ENCODE results near the gene RENBP. TPM values are rescaled to one million over a fixed set of nuclear protein-coding genes. Genes with fewer than 3 reads are reported as not detected.

The RENBP gene
- total RNA-seq, 1 donor from 2014 or later = 30.3 TPM

DNA sequence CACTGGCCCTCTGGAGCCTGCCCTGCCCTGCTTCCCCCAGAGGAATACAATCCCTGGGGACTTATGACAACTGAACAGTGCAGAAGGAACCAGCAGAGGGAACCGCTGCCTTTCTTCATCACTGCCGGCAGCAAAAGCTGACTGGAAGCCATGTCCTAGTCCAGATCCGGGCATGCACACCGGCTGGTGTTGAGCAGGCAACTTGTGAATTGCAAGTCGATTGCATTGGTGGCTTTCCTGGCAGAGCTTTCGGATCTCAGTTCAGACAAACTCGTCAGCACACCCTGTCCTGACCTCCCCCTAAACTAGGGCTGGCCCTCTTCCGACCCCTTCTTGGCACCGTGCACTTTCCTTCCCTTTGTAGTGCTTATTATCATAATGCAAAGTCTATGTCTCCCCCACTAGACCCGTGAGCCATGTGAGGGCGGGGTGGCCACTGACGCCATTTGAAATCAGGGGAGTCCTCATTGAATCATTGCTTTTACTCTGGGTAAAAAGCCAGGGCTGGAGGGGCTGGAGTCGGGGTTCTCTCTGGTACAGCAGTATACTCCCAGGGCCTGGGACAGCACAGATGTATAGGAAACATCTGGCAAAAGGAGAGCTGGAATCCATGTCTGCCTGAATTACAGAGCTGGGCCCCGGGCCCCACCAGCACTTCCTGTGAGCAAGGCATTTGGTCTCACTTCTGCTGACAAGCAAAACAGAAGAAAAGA, 20.1 kb downstream of the RENBP start:
- intact Hi-C loops (cut with micrococcal nuclease) = loop anchor here (1.0 to 10.0 kb wide), 4 partner anchors 23 to 790 kb away; partner anchors contain the start of genes IDH3G and SSR4

- intact Hi-C loops (cut with micrococcal nuclease) = loop anchor here (10.0 kb wide), 1 partner anchor 792 kb away; no protein-coding TSS in a partner anchor
Measured at GRCh38 chrX:153922932-153923857, 21.2 kb downstream of the RENBP start.

- intact Hi-C loops (cut with micrococcal nuclease) = loop anchor here (10.0 kb wide), 1 partner anchor 793 kb away; no protein-coding TSS in a partner anchor
Measured at GRCh38 chrX:153921511-153922446, 22.7 kb downstream of the RENBP start.

DNA sequence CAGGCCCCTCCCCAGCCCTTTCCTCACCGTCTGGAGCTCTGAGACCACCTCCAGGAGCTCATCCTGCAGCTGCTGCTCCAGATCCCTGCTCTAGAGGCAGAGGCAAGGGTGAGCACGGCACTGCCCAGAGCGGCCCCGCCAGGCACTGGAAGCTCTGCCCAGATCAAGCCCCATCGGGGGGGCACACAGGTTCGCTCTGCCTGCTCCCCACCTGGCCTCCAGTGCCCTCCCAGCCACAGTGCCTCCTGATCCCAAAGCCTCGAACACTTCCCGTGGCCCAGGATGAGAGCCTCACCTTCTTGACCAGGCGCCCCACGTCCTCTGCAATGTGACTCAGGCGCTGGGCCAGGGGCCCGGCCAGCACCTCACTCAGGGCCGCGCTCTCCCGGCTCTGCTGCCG, 23.4 kb downstream of the RENBP start:
- intact Hi-C loops (cut with micrococcal nuclease) = loop anchor here (10.0 kb wide), 1 partner anchor 794 kb away; no protein-coding TSS in a partner anchor

DNA sequence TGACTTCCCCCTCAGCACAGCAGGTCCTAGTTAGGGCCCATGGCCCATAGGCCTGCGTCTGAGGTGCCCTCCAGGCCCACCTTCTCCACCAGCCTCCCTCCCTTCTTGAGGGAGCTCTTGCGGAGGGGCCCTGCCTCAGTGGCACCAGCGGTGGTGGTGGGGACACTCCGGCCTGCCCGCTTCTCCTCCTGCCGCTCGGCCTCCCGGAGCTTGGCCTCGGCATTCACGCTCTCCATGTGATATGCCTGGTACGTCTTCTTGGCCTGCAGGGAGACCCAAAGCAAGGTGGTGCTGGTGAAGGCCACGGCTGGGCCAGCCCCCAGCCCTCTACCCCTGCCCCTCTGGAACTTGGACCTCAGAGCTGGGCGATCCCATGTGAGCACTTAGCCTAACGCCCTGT, 23.9 kb downstream of the RENBP start:
- intact Hi-C loops (cut with micrococcal nuclease) = loop anchor here (10.0 kb wide), 1 partner anchor 794 kb away; no protein-coding TSS in a partner anchor

DNA sequence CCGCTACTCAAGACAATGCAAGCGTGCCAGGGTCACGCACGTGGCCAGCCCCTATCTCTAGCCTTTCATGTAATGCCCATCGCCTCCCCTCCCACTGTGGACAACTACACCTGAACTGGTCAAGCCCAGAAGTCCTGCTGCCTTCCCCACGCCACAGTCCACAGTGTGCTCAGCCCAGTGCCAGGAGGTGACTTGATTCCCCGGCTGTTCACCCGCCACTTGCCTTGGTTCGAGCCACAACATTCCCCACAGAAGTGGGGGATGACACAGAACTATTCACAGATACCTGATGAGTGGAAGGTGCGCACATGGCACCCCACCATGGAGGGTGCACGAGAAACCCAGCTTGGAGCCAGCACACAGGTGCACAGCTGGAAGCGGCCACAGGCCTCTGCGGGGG, 25.2 kb downstream of the RENBP start:
- intact Hi-C loops (cut with micrococcal nuclease) = no loop called here

- intact Hi-C loops (cut with micrococcal nuclease) = no loop called here
Measured at GRCh38 chrX:153917869-153918268, 26.6 kb downstream of the RENBP start.

GRCh38 chrX:153913701-153914100, 30.7 kb downstream of the RENBP start:
- intact Hi-C loops (cut with micrococcal nuclease) = no loop called here

- intact Hi-C loops (cut with micrococcal nuclease) = no loop called here
Measured at GRCh38 chrX:153913211-153913610, 31.2 kb downstream of the RENBP start.

DNA sequence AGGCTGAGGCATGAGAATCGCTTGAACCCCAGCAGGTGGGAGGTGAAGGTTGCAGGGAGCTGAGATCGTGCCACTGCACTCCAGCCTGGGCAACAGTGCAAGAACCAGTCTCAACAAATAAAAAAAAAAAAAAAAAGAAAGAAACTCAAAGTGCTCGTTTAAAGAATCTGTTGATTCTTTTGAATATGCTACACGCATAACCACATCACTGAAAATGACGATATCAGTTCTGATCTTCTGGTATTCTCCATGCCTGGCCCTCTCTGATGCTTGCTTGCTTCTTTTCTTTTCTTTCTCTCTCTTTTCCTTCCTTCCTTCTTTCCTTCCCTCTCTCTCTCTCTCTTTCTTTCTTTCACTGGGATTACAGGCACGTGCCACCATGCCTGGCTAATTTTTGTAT, 32.6 kb downstream of the RENBP start:
- intact Hi-C loops (cut with micrococcal nuclease) = no loop called here

DNA sequence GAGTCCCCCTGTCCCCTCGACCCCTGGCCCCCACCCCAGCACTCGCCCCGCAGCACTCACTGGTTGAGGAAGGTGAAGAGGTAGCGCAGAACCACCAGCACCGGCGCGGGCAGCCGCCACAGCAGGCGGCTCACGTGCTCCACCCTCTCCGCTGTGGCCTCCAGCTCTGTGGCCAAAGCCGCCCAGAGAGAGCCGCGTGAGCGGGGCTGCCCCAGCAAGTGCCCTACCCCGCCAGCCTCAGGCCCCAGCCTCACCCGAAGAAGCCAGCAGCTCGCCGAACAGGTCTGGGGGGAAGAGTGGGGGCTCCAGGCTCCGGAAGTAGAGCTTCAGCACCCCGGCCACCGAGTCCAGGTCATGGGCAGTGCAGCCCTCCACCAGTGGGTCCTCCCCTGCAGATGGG, 34.0 kb downstream of the RENBP start:
- intact Hi-C loops (cut with micrococcal nuclease) = no loop called here

DNA sequence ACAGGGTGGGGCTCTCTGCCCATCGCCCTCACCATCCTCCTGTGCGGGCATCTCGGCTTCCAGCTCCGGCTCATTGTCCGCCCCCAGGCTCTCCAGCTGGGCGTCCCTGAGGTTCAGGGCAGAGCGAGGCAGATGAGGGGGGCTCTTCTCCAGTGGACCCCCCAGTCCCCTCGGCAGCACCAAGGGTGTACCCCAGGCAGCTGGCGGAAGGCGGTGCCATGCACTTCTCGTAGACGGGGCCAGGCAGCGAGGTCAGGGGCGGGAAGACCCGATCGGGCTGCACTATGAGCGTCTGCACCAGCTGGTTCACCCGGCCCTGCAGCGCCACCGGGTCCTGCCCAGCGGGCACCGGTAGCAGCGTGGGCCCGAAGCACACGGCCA, 34.5 kb downstream of the RENBP start:
- intact Hi-C loops (cut with micrococcal nuclease) = no loop called here

DNA sequence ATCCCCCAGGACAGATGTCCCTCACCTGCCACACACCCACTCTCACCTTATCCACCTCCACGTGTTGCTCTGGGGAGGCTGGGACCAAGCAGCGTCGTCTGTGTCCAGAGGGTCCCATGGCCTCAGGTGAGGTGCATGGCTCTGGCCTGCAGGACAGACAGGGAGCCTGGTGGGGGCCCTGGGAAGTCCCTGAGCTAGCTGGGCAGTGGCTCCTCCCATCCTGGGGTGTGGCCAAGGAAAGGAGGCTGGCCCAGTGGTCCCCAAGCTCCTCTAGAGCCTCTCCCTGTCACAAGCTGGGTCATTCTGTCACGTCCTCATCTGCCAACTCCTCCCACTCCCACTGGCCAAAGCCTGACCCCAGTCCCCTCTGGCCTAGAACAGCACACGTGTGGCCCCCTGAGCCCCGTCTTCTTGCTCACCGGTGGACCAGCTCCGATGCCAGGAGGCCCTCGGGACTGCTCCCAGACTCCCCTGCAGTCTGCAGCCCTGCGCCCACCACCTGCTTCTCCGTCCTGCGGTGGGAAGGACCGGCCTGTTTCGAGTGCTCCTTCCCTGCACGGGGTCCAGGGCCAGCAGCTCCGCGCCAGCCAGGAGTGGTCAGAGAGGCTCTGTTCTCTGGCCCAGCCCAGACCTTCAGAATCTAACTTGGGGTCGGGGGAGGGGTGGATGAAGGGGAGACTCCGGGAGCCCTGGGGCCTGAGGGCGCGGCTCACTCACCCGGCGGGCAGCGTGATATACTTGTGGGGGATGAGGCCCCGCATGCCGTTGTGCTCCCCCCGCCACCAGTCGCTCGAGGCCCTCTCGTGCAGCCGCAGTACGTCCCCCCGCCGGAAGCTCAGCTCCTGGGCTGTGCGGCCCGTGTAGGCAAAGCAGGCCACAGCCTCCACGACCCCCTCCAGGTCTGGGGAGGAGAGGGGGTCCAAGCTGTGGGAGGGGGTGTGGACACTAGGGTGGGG, 35.1 kb downstream of the RENBP start:
- intact Hi-C loops (cut with micrococcal nuclease) = no loop called here

DNA sequence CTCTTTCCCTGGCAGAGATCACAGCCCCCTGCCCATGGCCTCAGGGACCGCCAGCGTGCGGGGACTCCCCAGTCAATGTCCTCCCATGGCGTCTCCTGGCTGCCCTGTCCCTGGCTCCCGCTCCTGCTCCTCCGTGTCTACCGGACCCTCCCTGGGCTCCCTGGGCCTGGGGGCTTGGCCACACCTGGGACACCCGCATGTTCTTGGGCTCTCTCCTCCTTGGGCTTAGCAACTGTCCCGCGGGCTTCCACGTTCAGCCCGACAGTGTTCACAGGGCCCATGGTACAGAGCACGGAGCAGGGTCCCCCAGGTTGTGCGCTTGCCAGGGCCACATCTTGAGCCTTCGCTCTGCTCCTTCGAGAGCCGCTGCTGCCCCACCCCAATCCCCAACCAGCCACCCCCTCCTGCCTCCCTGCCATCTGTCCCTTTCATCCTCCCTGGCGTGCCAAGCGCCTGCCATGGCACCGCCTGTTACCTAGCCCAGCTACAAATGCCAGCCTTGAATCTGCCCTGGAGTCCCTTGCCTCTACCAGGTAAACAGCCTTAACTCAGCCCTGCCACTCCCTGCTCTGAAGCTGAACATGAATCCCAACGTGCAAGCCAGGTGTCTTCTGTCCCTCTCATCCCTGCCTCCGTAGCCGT, 36.1 kb downstream of the RENBP start:
- intact Hi-C loops (cut with micrococcal nuclease) = no loop called here

GRCh38 chrX:153907456-153907855, 37.0 kb downstream of the RENBP start:
- intact Hi-C loops (cut with micrococcal nuclease) = no loop called here

- intact Hi-C loops (cut with micrococcal nuclease) = no loop called here
Measured at GRCh38 chrX:153906126-153906917, 38.1 kb downstream of the RENBP start.

DNA sequence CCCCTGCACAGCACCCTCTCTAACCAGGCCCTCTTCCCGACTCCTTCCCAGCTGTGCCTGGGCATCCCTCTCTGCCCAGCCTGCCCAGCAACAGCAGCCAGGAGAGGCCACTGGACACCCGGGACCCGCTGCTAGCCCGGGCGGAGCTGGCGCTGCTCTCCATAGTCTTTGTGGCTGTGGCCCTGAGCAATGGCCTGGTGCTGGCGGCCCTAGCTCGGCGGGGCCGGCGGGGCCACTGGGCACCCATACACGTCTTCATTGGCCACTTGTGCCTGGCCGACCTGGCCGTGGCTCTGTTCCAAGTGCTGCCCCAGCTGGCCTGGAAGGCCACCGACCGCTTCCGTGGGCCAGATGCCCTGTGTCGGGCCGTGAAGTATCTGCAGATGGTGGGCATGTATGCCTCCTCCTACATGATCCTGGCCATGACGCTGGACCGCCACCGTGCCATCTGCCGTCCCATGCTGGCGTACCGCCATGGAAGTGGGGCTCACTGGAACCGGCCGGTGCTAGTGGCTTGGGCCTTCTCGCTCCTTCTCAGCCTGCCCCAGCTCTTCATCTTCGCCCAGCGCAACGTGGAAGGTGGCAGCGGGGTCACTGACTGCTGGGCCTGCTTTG, 38.9 kb downstream of the RENBP start:
- intact Hi-C loops (cut with micrococcal nuclease) = no loop called here
